Left renal cortex interstitium (tissue), 4 donors: ENCODE data around the gene UTS2B. TPM values are rescaled to one million over a fixed set of nuclear protein-coding genes. Genes with fewer than 3 reads are reported as not detected.

Experiments
- DNase-seq, 4 donors: peaks; one replicate each; pipeline ENCODE4 v3.0.0-alpha.2; 2013; ENCODE audit warnings: low read depth in 4 of 4, low spot score in 2 of 4, missing footprints in 1 of 4
- polyA plus RNA-seq, 4 donors: library from polyadenylated mRNA; unstranded; fragments of 120-200 nt; gene quantifications; one replicate each; pipeline ENCODE4 v1.2.1, GENCODE V29; 2013; ENCODE audit not compliant: insufficient read length in 4 of 4

Gene UTS2B
- polyA plus RNA-seq, 4 donors, result 0.55 to 1.4 (median 0.88) TPM

DNA sequence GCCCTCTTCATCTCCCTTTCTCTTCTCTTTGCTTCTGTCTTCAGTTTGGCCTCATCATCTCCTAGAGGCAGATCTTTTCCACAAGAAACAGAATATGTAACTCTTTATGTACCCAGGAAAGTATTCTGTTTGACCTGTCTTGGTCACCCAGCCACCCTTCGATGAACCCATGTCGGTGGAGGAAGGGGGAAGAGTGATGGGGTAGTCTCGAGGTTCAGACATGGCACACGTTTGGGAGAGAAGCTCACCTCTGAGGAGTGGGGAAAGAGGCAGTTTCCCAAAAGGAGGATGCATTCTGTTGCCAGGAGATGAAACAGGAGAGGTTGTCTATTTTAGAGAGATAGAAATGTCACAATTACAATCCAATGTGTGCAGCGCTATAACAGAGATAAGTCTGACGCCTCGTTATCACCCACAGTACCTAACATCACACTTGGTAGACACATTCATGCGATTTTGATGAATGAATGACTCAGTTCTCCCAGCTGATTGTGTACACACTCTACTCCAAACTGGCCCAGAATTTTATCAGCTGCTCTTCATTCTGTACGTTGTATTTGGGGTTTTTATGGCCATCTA is 1.9 kb downstream of the UTS2B start:
- no peak for DNase-seq

- DNase-seq, result no peak
Measured at GRCh38 chr3:191327526-191327925, 2.8 kb downstream of the UTS2B start.

GRCh38 chr3:191324936-191325335 is 5.4 kb downstream of the UTS2B start:
- no peak for DNase-seq

DNA sequence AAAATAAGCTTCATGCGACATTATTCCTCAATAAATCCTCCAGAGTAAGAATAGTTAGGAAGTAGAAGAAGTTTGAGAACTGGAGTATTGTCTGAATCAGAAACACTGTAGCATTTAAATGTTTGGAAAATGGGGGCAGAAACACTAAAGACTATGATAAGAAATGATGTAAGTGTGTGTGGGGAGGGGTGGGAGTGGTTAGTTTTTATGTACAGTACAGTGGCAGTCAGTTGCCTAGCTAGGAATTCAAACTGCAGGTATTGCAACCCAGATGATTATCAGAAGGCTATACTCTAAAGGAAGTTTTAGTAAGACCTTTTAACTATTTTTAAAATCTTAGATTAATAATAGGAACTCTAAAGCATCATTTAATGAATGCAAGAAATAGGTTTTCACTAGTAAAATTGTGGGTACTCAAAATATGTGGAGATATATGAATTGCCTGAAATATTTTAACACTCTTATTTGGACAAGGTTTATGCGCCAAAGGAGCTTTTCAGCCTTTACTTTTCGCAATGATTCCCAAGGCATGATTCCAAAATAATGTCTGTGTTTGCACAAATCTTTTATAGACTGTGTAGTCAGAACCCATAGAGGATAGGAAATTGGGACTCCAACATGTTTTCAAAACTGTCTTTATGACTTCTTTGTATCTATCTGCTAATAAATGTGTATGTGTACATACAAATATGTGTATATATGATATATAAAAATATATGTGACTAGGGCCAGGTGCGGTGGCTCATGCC is 9.1 kb downstream of the UTS2B start:
- no peak for DNase-seq

- DNase-seq, result no peak
Measured at GRCh38 chr3:191320316-191320715, 10.0 kb downstream of the UTS2B start.

GRCh38 chr3:191316876-191317603 is 13.3 kb downstream of the UTS2B start:
- DNase-seq, result no peak

DNA sequence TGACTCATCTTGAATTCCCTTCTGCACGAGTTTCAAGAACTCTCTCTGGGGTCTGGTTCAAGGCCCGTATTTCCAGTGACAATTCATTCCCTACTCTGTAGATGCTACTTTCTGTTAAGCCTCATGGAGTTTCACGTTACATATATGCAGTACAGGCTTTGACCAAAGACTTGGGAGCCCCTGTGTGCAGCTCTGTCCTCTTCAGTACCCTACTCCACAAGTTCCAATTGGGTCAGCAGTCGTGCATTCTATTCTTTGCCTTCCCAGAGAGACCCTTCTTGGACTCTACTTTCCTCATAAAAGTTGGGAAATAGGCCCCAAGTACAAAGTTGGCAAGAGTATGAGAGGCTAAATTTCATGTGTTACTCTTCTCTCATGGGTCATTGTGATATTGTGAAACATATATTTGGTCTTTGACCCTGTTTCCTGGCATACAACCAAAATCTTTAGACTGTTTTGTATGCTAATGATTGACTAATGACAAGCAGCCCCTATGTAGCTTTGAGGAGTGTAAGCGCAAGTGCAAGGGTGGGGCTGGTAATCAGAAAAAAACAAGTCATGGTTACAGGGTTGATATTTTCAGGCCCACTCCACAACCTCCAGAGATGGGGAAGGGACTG is 16.1 kb downstream of the UTS2B start:
- DNase-seq, result no peak

DNA sequence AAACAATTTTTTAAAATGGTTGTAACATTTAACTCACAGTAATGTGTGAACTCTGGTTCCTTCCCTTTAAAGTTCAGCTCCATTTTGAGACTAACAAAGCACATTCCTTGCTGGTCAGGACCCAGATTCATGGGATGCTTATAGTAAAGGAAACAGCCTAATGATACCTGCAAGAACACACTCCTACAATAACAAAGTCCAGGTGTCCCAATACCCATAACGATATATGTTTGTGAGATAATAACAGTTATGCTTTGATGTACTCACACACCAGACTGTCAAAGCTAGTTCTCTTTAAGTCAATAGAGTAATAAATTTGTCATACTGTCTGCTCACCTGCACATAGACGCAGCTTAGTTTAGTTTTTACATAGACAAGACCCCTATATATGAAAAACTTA is 17.0 kb downstream of the UTS2B start:
- no peak for DNase-seq

GRCh38 chr3:191307341-191307740 is 23.0 kb downstream of the UTS2B start:
- no peak for DNase-seq

- no peak for DNase-seq
Measured at GRCh38 chr3:191306428-191306827, 23.9 kb downstream of the UTS2B start.

- no peak for DNase-seq
Measured at GRCh38 chr3:191303596-191303995, 26.7 kb downstream of the UTS2B start.

DNA sequence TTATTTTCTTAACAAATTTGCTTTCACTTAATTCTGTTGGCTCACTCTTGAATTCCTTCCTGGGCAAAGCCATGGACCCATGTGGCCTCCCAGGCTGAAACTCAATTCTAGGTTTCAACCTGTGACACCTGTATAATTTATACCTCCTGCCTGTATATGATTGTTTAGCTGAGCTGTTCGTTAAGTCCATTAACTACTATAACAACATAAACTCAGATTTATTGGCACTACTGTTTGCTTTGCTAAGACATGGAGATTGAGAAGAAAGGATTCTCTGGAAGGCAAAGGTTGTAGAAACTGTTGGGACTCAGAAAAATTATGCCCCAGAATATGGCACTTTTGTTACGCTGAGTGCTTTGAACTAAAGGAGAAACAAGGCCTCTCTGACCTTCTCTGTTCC is 27.9 kb downstream of the UTS2B start:
- DNase-seq, result no peak

- no peak for DNase-seq
Measured at GRCh38 chr3:191301782-191302411, 28.4 kb downstream of the UTS2B start.

DNA sequence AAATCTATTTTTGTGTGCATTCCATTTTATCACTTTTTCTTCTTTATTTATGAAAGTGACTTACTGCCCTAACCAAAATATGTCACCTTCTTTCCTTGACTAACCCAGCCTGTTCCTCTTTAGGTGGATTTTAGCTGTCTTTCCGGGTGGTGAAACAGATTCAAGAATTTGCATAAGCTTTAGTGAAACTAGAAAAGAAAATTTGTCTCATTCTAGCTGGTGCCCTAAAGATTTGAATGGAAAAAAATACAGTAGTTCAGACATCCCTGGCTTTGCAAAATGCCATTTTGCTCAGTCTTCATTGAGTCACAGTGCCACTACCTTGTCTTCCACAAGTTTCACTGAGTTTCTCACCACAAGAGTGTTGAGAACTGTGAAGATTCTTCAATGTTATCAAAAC is 29.3 kb downstream of the UTS2B start:
- no peak for DNase-seq

GRCh38 chr3:191300422-191300821 is 29.9 kb downstream of the UTS2B start:
- DNase-seq, result no peak

DNA sequence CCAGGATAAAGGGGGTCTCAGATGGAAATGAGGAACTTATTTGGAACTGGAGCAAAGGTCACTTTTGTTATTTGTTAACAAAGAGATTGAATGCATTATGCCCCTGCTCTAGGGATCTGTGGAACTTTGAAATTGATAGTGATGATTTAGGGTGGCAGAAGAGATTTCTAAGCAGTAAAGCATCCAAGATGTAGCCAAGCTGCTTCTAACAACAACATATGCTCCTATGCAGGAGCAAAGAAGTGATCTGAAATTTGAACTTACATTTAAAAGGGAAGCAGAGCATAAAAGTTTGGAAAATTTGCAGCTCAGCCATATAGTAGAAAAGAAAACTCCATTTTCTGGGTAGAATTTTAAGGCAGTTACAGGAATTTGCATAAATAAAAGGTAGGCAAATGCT is 31.5 kb downstream of the UTS2B start:
- DNase-seq, result no peak

DNA sequence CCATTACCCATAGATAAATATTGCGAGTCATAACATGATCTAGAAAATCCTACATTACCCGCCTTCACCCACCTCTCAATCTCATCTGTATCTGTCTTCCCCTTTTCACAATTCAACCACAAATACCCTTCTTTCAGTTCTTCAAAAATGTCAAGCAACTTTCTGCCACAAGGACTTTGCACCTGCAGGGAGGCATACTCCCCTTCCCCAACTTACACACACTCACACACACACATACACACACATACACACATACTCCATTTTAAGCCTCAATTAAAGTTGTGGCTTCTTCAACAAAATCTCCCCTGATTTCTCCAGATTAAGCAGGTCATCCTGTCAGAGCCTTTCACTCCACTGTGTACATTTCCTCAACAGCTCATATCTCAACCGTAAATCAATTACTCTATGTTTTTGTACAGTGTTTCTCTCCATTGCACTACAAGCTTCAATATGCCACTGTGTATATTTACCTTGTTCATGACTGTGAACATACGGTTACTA is 34.2 kb downstream of the UTS2B start:
- no peak for DNase-seq

- DNase-seq, result no peak
Measured at GRCh38 chr3:191294291-191294690, 36.0 kb downstream of the UTS2B start.

DNA sequence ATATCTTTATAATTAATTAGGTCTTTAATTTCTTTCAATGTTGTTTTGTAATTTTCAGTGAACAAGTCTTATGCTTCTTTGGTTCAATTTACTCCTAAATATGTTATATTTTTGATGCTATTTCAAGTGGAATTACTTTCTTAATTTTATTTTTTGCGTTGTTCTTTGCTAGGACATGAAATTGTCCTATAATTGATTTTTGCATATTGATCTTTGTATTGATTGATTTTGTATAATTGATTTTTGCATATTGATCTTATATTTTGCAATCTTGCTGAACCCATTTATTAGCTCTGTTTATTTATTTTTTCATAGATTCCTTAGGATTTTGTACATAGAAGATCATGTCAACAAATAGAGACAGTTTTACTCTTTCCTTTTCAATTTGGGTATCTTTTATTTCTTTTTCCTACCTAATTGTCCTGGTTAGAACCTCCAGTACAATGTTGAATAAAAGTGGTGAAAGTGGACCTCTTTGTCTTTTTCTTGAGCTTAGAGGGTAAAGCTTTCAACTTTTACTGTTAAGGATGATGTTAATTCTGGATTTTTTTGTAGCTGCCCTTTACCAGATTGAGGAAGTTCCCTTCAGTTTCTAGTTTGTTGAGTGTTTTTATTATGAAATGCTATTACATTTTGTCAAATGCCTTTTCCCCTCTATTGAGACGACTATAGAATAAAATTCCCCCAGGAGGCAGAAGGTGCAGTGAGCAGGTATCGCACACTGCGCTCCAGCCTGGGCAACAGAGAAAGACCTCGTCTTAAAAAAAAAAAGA is 37.9 kb downstream of the UTS2B start:
- DNase-seq, result no peak
